Type B pancreatic cell (in vitro differentiated cells): ENCODE data around the gene PTGDR. TPM values are rescaled to one million over a fixed set of nuclear protein-coding genes. Genes with fewer than 3 reads are reported as not detected.

Experiments used
- DNase-seq: peaks from one replicate; pipeline ENCODE4 v3.0.0; 2021; ENCODE audit warnings: mixed read lengths; ENCODE audit not compliant: unreplicated experiment; ENCODE audit errors: extremely low spot score
- H3K27ac Mint-ChIP-seq: 2 replicates; pipeline ENCODE4 v1.8.0; 2021; ENCODE audit warnings: mild to moderate bottlenecking, mixed read lengths
- H3K27me3 Mint-ChIP-seq: 2 replicates; pipeline ENCODE4 v1.8.0; 2021; ENCODE audit warnings: mixed read lengths
- H3K36me3 Mint-ChIP-seq: 2 replicates; pipeline ENCODE4 v1.8.0; 2021; ENCODE audit warnings: mixed read lengths
- H3K4me1 Mint-ChIP-seq: one replicate; pipeline ENCODE4 v1.8.0; 2021; ENCODE audit warnings: mixed read lengths; ENCODE audit not compliant: unreplicated experiment
- H3K4me3 Mint-ChIP-seq: 2 replicates; pipeline ENCODE4 v1.8.0; 2021; ENCODE audit warnings: mild to moderate bottlenecking, mixed read lengths
- H3K9me3 Mint-ChIP-seq: 2 replicates; pipeline ENCODE4 v1.8.0; 2021; ENCODE audit warnings: mixed read lengths
- total RNA-seq: library from RNA; stranded (reverse); gene quantifications from 2 replicates; pipeline ENCODE4 v1.2.1, GENCODE V29; 2021; ENCODE audit warnings: low replicate concordance
- TF ChIP-seq, protein P1 (sequence below): fragments of 200-600 bp; sonication (generic); conservative IDR thresholded peaks from 2 replicates; pipeline ENCODE4 v1.5.0; 2021; ENCODE audit warnings: antibody characterized with exemption, mild to moderate bottlenecking

The PTGDR gene
- total RNA-seq, 1 donor from 2014 or later, result 0.56 TPM

DNA sequence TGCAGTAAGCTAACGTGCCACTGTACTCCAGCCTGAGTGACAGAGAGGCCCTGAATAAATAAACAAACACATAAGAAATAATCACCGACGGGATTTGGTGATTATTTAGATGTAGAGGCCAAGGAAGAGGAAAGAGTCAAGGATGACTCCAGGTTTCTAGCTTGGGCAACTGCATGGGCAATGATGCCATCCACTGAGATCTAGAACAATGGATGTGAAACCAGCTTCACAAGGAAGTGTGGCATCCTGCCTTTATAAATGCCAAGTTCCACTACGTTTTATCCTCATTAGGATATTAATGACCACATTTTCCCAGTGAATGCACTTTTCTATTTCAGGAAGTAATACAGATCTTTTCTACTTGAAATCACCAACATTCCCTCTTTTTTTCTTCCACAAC is 35.7 kb downstream of the PTGDR start:
- H3K4me3 Mint-ChIP-seq, result no peak overlapping the region
- no peaks in the 10 kb centered on the region for H3K36me3 Mint-ChIP-seq
- peaks cover 17% of the 10 kb centered on the region for H3K27me3 Mint-ChIP-seq
- no peak overlapping the region for H3K27ac Mint-ChIP-seq
- DNase-seq, result no peak
- H3K4me1 Mint-ChIP-seq, result no peaks in the 10 kb centered on the region
- H3K9me3 Mint-ChIP-seq, result no peaks in the 10 kb centered on the region
- TF ChIP-seq, protein P1, sequence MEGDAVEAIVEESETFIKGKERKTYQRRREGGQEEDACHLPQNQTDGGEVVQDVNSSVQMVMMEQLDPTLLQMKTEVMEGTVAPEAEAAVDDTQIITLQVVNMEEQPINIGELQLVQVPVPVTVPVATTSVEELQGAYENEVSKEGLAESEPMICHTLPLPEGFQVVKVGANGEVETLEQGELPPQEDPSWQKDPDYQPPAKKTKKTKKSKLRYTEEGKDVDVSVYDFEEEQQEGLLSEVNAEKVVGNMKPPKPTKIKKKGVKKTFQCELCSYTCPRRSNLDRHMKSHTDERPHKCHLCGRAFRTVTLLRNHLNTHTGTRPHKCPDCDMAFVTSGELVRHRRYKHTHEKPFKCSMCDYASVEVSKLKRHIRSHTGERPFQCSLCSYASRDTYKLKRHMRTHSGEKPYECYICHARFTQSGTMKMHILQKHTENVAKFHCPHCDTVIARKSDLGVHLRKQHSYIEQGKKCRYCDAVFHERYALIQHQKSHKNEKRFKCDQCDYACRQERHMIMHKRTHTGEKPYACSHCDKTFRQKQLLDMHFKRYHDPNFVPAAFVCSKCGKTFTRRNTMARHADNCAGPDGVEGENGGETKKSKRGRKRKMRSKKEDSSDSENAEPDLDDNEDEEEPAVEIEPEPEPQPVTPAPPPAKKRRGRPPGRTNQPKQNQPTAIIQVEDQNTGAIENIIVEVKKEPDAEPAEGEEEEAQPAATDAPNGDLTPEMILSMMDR, result no peak

DNA sequence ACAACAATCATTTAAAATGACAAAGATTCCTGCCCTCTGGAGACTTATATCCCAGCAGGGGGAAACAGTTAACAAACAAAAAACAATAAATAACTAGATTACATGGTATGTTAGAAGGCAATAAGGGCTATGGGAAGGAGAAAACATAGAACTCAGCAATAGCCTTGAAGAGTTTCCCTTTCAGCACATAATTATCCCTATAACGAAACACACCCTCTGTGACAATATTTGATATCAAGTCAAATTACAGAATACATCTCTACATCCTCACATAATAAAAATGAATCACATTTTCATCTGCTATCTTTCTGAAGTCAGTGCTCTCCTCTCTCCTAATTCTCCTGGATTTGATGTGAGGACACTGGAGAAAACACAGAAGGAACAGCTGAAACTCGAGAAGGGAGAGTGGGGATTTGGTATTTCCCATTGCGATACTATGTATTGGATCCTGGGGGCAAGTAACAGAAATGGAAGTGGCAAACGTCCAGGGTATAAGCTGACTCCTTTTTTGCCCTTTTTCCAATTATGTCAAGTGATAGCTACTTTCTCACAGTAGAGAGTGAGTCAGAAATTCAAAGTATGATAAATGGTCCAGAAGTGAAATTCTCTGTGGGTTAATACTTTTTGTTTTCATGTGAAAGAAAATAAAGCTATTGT is 36.9 kb downstream of the PTGDR start:
- H3K27me3 Mint-ChIP-seq, result peaks cover 21% of the 10 kb centered on the region
- no peak overlapping the region for H3K27ac Mint-ChIP-seq
- H3K9me3 Mint-ChIP-seq, result no peaks in the 10 kb centered on the region
- TF ChIP-seq, protein P1, result no peak
- no peak overlapping the region for H3K4me3 Mint-ChIP-seq
- H3K36me3 Mint-ChIP-seq, result no peaks in the 10 kb centered on the region
- no peaks in the 10 kb centered on the region for H3K4me1 Mint-ChIP-seq
- no peak for DNase-seq

DNA sequence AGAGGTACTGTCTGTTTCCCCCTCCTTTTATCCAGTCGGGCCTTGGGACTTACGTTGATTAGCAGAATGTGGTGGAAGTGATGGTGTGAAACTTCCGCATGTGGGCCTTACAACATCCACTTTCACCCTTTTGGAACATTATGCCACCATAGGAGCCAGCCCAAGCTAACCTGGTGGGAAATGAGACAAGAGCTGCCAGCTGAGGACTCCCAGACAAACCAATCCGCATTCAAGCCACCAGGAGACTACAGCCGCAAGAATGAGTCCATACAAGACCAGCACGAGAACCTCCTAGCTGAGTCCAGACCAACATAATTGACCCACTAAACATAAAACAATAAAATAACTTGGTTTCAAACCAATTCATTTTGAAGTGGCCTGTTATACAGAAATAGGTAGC is 37.5 kb downstream of the PTGDR start:
- TF ChIP-seq, protein P1, result no peak
- peaks cover 24% of the 10 kb centered on the region for H3K27me3 Mint-ChIP-seq

DNA sequence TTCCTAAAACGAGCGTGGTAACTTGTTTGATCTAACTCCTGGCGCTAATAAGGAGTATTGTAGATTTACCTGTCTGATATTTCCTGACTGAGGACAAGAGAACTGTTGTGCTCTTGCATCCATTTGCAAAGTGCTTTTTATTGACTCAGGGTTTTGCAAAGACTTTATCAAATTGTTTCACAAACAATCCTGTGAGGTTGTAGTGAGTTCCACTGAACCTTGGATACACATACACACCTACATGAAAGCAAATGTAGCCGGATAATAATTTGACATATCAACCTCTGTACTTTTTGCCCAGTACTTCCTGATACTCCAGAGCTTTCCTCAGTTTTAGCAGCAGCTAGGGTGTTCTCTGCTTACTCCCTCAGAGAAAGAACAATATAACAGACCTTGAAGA is 39.9 kb downstream of the PTGDR start:
- H3K4me1 Mint-ChIP-seq, result no peaks in the 10 kb centered on the region
- H3K27ac Mint-ChIP-seq, result no peak overlapping the region
- no peak overlapping the region for H3K4me3 Mint-ChIP-seq

More for the DNA sequence above, 37.5 kb downstream of the PTGDR start:
- H3K27ac Mint-ChIP-seq, result no peak overlapping the region
- H3K4me1 Mint-ChIP-seq, result no peaks in the 10 kb centered on the region
- DNase-seq, result no peak
- H3K4me3 Mint-ChIP-seq, result no peak overlapping the region
- no peaks in the 10 kb centered on the region for H3K9me3 Mint-ChIP-seq
- no peaks in the 10 kb centered on the region for H3K36me3 Mint-ChIP-seq

DNA sequence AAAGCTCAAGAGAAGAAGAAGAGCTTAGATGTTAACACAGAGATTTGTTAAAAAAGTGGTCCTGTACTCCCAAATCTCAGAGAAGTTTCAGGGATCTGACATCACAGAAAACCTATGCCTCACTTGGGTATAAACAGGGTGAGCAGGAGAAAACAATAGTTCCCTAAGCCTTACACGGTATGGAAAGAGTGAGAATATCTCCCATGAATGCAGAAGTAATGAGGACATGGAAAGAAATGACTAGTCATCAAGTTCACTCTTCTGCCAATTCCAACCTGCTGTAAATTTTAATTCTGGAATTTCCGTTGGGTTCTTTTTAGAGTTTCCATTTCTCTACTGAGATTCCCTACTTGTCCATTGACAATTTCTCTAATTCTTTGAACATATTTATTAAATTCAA is 40.4 kb downstream of the PTGDR start:
- Mint-ChIP-seq H3K4me3 (no peak overlapping the region), H3K27ac (no peak overlapping the region), H3K9me3 (no peaks in the 10 kb centered on the region), H3K36me3 (no peaks in the 10 kb centered on the region), H3K4me1 (peaks cover 3% of the 10 kb centered on the region), H3K27me3 (peaks cover 42% of the 10 kb centered on the region)
- TF ChIP-seq, protein P1, result no peak
- DNase-seq, result no peak

More for the DNA sequence above, 39.9 kb downstream of the PTGDR start:
- H3K27me3 Mint-ChIP-seq, result peaks cover 36% of the 10 kb centered on the region
- no peaks in the 10 kb centered on the region for H3K36me3 Mint-ChIP-seq
- no peaks in the 10 kb centered on the region for H3K9me3 Mint-ChIP-seq
- no peak for DNase-seq
- TF ChIP-seq, protein P1, result no peak
